HG02678 (cell line): ENCODE results near the gene ASIC1.

Experiments used
- ATAC-seq: cut with Tn5 transposase; IDR thresholded peaks from one replicate; pipeline ENCODE4 v1.9.1; 2021; ENCODE audit warnings: mild to moderate bottlenecking, moderate library complexity; ENCODE audit not compliant: unreplicated experiment

ASIC1 gene

GRCh38 chr12:50060120-50060468, 2.7 kb downstream of the ASIC1 start:
- no peak for ATAC-seq

GRCh38 chr12:50061171-50061570, 3.8 kb downstream of the ASIC1 start:
- ATAC-seq: no peak

- ATAC-seq: no peak
These were observed 4.7 kb downstream of the ASIC1 start for GRCh38 chr12:50061946-50062686.

DNA sequence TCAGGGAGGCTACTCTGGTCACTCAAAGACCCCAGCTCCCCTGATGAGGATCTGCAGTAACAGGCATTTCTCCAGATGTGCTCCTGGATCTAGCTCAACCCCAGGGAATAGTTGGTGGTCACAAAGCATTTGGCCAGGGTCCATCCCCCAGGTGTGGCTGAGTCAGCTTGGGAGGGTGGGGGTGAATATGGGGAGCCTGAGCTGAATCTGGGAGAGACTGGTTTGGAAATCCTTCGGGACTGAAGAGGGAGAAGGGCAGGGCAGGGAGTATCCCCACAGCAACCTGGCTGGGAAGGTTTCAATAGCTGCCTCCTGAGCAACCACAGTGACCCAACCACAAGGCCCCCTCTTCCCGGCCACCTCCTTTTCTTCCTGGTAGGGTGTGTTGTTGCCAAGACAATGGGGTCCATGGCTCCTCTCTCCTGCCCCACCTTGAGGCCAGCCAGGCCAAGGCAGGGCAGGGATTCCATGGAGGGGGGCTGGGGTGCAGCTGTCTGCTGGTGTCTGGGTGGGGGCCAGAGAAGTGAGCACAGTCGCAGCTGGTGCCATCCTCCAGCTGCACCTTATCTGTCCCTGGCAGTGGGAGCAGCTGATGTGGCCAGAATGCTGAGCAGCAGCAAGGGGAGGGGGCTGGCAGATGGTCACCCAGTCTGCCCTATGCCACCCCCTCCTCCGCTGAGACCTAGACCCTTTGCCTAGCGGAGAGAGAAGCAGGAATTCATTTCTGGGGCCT, 5.5 kb downstream of the ASIC1 start:
- no peak for ATAC-seq

DNA sequence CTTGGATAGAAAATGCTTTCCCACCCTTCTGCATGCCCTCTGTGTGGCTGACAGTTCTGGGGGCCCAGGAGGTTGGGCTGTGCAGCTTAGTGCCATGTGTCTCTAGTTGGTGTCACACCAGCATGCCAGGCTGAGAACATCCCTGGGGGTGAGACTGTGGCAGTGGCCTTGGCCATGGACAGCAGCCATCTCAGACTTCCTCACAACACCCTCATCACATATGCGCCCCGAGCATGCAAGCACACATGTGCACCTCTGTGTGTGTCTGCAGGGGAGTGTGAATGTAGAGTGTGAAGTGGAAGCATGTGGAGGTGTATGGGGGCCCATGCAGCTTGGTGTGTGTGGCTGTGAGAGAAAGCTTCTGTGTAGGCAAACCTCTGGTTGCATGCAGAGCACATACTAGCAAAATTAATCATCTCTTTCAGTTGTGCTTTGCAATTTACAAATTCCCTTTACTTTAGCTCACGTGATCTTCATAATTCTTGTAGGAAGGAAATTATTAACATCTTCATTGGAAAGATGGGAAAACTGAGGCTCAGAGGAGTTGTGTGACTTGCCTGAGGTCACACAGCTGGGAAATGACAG, 8.4 kb downstream of the ASIC1 start:
- no peak for ATAC-seq

GRCh38 chr12:50066402-50066801, 9.0 kb downstream of the ASIC1 start:
- no peak for ATAC-seq

GRCh38 chr12:50069069-50069468, 11.7 kb downstream of the ASIC1 start:
- no peak for ATAC-seq

DNA sequence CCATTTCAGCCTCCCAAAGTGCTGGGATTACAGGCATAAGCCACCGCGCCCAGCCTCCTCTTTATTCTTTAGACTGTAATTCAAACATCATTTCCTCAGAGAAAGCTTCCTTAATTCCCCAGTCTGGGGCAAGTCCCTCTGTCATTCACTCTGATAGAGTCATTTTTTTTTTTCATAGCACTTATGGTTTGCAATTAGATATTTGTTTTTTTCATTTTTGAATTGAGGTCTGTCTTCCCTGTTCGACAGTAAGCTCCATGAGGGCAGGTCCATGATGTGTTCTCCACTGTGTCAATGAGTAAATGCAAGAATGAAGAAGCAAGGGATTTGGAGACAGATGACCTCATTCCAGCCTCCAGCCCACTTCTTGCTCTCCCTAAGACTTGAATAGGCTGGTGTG, 12.1 kb downstream of the ASIC1 start:
- ATAC-seq: no peak

DNA sequence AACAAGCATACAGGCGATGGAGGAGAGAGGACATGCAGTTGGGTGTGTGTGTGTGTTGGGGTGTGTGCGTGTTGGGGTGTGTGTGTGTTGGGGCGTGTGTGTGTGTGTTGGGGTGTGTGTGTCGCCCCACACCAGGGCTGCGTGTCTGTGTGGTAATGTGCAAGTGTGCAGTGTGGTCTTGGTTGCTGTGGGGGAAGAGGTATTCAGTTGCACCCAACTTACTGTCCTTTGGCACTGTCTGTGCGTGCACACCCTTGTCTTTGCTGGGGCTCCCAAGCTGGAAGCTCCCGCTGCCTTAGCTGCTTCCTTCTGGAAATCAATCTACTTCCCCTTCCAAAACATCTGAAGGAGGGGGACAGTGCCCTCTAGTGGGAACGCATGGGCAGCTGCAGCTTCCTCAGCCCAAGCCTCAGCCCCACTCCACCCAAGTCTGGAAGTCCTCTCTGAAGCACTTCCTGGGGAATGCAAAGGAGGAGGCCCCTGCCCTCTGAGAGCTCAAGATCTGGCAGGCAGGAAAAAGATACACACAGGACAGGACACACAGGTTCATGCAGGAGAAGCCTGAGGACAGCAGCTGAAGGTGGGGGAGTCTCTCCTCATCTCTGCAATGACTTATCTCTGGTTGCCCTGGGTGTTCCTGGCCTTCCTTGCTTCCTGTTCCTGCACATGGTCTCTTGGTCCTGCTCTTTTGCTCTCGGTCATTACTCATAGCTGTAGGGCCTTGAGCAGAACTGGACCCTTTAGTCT, 13.1 kb downstream of the ASIC1 start:
- no peak for ATAC-seq

DNA sequence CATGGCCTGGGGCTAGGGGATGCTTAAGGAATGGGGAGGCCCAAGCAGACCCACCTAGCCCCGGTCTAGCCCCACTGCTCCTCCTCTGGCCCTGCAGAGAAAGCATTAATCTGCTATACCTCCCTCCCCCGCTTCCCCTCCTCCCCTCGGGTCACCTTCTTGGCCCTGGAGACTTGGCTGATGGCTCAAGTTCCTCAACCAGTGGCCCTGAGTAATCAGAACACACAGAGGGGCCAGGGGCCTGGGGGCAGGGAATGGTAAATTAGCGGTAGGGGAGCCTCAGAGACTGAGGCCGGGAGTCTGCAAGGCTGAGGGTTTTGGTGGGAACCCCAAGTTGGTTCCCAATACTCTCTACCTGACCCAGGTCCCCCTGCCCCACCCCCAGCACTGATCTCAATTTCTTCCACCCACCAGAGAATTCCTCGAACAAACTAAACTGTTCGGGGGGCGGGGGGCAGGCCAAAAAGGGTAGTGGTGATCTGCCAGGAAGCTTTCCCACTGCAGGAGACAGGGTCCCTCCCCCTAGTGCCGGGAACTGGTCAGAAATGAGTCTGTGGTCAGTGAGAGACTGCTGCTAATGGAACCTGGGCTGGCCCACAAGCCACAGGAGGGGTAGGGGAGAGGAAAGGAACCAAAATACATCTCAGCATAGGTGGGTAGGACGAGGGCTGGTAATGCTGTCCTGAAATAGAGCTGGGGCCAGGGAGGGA, 15.0 kb downstream of the ASIC1 start:
- no peak for ATAC-seq

DNA sequence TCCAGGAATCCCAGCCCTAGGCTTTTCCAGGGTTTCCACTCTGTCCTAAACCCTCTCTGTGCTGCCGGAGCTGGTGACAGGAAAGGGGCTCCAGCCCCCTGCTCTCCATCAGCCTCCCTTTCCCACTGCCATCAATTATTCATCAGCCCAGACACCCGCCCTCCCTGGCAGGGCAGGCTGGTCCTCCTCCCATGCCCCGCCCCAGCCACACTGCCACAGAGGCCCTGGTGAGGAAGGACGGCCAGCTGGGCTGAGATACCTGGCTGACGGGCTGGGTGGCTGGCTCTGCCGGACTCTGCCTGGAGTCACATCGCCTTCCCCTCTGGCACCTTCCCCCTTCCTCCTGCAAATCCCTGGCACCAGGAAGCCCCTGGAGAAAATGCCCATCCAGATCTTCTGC, 15.8 kb downstream of the ASIC1 start:
- ATAC-seq: no peak

- ATAC-seq: no peak
These were observed 16.3 kb downstream of the ASIC1 start for GRCh38 chr12:50073712-50074111.

DNA sequence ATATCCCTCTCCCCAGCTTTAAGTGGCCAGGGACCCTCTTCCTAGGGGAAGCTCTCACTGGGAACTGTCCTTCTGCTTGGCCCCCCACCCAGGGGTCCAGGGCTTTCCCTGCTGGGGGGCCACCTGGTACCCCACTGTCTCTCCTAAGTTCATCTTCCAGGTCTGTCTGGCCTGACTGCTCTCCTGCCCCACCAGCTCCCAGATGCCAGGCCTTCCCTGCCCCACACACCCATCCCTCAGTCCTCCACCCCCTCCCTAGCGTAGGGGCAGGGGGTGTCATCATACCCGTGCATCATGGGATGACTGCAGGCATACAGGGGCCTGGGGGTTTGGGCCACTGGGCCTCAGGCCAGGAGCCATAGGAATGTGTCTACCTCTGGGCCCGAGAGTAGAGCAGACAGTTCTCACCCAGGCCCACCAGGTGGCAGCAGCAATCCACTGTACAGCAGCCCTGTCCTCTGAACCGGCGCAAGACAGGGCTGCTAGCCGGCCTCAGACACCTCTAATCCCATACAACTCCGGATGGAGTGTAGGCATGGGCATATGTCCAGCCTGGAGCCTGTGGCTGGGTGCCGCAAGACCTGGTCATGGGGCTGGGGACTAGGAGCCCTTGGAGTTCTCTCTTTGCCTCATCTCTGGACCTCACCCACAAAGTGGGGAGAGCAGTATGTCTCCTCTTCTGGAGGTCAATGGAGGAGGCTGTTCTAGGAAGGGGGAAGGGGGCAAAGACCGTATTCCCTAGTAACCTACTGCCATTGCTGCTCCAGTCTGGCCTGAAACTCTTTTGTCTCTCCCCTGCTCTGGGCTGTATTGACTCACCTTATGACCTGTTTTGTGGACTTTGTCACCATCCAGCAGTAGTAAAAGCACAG, 17.8 kb downstream of the ASIC1 start:
- peak; percentile 66 for ATAC-seq

DNA sequence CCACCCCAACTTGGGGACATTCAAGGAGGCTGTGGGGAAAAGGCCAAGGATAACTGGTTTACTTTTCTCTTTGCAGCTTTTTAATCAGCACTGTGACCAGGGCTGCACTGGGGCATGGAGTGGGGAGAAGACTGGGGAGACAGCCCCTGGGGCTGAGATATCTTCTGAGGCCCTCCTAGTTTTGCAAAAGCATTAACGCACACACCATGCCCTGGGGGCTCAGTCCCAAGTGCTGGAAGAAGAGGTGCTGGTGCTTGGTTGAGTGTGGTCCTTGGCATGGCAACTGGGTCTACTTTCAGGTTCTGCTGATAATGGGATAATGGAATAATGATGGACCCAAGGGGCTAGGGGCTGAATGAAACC, 18.4 kb downstream of the ASIC1 start:
- ATAC-seq: no peak

DNA sequence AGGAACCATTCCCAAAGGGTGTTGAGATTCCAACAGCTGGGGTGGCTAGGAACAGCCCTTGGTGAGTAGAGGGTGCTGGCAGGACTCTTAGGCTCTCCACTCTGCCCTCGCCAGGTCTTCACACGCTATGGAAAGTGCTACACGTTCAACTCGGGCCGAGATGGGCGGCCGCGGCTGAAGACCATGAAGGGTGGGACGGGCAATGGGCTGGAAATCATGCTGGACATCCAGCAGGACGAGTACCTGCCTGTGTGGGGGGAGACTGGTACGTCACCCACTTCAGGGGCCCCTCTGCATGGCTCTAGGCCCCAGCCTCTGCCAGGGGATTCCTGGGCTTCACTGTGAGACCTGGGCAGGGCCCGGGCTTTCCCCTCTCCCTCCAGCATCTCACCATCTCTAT, 19.7 kb downstream of the ASIC1 start:
- ATAC-seq: no peak

- ATAC-seq: no peak
These were observed 20.9 kb downstream of the ASIC1 start for GRCh38 chr12:50078281-50078680.

DNA sequence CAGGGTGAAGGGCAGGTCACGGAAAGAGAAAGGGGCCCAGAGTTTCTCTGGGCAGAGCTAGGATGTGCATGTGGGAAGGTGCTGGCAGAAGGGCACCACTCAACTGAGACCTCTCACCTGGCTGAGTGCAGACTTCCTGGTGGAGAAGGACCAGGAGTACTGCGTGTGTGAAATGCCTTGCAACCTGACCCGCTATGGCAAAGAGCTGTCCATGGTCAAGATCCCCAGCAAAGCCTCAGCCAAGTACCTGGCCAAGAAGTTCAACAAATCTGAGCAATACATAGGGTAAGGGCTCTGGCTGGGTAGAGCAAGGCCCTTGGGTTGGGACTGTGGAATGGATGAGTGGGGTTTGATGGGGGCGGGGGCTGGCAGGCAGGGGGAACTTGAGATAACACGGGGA, 22.4 kb downstream of the ASIC1 start:
- no peak for ATAC-seq

DNA sequence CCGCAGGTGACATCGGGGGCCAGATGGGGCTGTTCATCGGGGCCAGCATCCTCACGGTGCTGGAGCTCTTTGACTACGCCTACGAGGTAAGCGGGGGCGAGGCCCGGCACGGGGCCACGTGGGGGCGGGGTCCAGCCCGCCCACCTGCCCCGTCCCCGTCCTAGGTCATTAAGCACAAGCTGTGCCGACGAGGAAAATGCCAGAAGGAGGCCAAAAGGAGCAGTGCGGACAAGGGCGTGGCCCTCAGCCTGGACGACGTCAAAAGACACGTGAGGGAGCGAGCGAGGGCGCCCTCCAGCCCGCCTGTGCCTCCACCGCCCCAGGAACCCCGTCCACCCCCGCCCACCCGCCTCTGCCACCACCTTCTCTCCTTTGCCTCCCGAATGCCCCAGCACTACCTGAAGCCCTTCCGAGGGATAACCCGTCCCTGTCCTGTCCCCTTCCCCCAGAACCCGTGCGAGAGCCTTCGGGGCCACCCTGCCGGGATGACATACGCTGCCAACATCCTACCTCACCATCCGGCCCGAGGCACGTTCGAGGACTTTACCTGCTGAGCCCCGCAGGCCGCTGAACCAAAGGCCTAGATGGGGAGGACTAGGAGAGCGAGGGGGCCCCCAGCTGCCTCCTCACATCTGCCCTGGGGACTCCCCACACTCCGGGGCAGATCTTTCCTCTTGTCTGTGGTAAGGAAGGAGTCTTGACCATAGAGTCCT, 23.9 kb downstream of the ASIC1 start:
- ATAC-seq: no peak

- no peak for ATAC-seq
These were observed 25.2 kb downstream of the ASIC1 start for GRCh38 chr12:50082644-50083043.
